Gastroesophageal sphincter (tissue), 3 donors: ENCODE measurements around the gene SPECC1L.

ENCODE experiments used
- EP300 ChIP-seq: sonication (generic); formaldehyde crosslinking; IDR thresholded peaks from one replicate; pipeline ENCODE4 v1.6.1; 2017; ENCODE audit warnings: antibody characterized with exemption, mild to moderate bottlenecking
- POLR2A ChIP-seq, 2 donors: fragments of 450-650 bp; IDR thresholded peaks; one replicate each; pipeline ENCODE4 v1.6.1; 2017; ENCODE audit warnings: antibody characterized with exemption in 2 of 2, mild to moderate bottlenecking in 2 of 2, moderate library complexity in 1 of 2
- POLR2AphosphoS5 ChIP-seq: sonication (generic); formaldehyde crosslinking; IDR thresholded peaks from one replicate; pipeline ENCODE4 v1.6.1; 2017; ENCODE audit warnings: antibody characterized with exemption
- TF ChIP-seq, protein P1 (sequence below), 4 experiments: fragments of 200-600 bp in 2 of 4; fragments of 450-650 bp in 2 of 4; sonication (generic) in 1 of 4; IDR thresholded peaks; one replicate each; pipeline ENCODE4 v1.5.1; 2017 to 2019; ENCODE audit warnings: antibody characterized with exemption in 4 of 4, mild to moderate bottlenecking in 2 of 4, moderate library complexity in 2 of 4

DNA sequence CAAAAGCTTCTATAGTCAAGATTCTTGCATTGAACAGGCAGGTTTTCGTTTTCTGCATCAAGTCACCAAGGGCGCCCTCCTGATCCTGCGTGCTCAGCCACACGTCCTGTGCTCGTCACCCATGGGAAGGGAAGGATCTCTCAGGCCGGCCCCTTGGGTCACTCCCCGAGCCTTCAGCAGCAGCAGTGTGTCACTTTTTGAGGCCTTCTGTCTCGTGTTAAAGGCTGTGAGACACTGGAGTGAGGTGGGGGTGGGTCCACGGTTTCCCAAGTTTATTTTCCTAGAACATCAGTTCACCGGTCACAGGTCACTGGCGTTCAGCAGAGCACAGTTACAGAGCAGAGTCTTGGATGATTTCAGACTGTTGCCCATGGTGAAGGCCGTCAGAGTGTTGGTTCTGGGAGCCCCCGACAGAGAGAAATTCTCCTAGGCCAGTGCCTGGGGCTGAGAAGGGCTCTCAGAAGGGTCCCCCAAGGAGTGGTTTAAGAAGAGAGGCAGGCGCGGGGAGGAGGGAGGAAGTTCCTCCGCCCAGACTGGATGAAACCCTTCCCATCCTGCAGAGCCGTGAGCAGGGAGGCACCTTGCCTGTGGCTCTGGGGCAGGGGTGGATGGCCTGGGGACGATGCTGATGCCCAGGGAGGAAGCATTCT is 143.2 kb downstream of the SPECC1L start:
- TF ChIP-seq, protein P1, sequence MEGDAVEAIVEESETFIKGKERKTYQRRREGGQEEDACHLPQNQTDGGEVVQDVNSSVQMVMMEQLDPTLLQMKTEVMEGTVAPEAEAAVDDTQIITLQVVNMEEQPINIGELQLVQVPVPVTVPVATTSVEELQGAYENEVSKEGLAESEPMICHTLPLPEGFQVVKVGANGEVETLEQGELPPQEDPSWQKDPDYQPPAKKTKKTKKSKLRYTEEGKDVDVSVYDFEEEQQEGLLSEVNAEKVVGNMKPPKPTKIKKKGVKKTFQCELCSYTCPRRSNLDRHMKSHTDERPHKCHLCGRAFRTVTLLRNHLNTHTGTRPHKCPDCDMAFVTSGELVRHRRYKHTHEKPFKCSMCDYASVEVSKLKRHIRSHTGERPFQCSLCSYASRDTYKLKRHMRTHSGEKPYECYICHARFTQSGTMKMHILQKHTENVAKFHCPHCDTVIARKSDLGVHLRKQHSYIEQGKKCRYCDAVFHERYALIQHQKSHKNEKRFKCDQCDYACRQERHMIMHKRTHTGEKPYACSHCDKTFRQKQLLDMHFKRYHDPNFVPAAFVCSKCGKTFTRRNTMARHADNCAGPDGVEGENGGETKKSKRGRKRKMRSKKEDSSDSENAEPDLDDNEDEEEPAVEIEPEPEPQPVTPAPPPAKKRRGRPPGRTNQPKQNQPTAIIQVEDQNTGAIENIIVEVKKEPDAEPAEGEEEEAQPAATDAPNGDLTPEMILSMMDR (IDR thresholded peaks at IDR 0.05) = no peak
- TF ChIP-seq POLR2A (IDR thresholded peaks at IDR 0.05) (no peak), EP300 (no peak), POLR2AphosphoS5 (no peak)
